GM20000 (cell line): Measurements from ENCODE around the gene DRD2.
"Not testable (repeated sequence)": the region's sequence is repeated elsewhere in the genome, so short reads cannot be mapped to it uniquely, and the experiment has no call there.

Experiments used
- DNase-seq: peaks from one replicate; pipeline ENCODE4 v3.0.0; 2012; ENCODE audit warnings: low spot score
- CTCF ChIP-seq: IDR thresholded peaks from 2 replicates; pipeline ENCODE4 v1.5.1; 2012; ENCODE audit warnings: mild to moderate bottlenecking, control low read depth; ENCODE audit errors: extremely low read depth, missing control alignments

The DRD2 gene

GRCh38 chr11:113475160-113475761 lies at the start of gene DRD2:
DRD2 (minus strand) TSS chr11:113475398; CDS start chr11:113424651, 50,747 bp downstream.
- TF ChIP-seq CTCF: no peak
- DNase-seq: no peak

- DNase-seq: not testable (repeated sequence)
Measured at GRCh38 chr11:113523906-113524305, 48.7 kb upstream of the DRD2 start.

- DNase-seq: no peak
- TF ChIP-seq CTCF: no peak
Measured at GRCh38 chr11:113521737-113522517, 46.7 kb upstream of the DRD2 start.

- no peak for DNase-seq
- TF ChIP-seq CTCF: no peak
Measured at GRCh38 chr11:113519989-113520613, 44.9 kb upstream of the DRD2 start.

GRCh38 chr11:113518716-113519495 lies 43.7 kb upstream of the DRD2 start:
- no peak for DNase-seq
- no peak for TF ChIP-seq CTCF

- TF ChIP-seq CTCF: no peak
- no peak for DNase-seq
Measured at GRCh38 chr11:113517361-113517760, 42.2 kb upstream of the DRD2 start.

GRCh38 chr11:113514856-113515255 lies 39.7 kb upstream of the DRD2 start:
- no peak for TF ChIP-seq CTCF
- DNase-seq: no peak
